Heart left ventricle (tissue), 13 donors: Measurements from ENCODE around the gene UBE2QL1.

Source experiments
- CTCF ChIP-seq, 12 donors: fragments of 200-600 bp; sonication (generic) in 4 of 12; IDR thresholded peaks; one replicate each; pipeline versions ENCODE4 v1.5.0 to v1.8.0; 2018 to 2022; ENCODE audit warnings: antibody characterized with exemption in 12 of 12, mild to moderate bottlenecking in 5 of 12
- POLR2A ChIP-seq, 2 donors: fragments of 450-650 bp; IDR thresholded peaks; one replicate each; pipeline ENCODE4 v1.6.1; 2017; ENCODE audit warnings: antibody characterized with exemption in 2 of 2, mild to moderate bottlenecking in 2 of 2, moderate library complexity in 2 of 2
- donor health status: ischemic (EF 13 %, LVEDD 7.1; RV severe dilation, severe dysfunction).
- donor health status: DM: no; HTN: yes; CAD: no.
- donor health status: DM: no; HTN: no; CAD: no.
- donor health status: ischemic (EF 25% LVEDD 6.9; RV normal size, moderate dysfunction).
- donor health status: ischemic (EF 25% LVEDD 5.7; RV mildly dilated, moderate dysfunction).
- donor health status: ischemic (EF 35%, LVEDD 5.7; RV mildly dilated, moderate dysfunction).
- donor health status: nonischemic (EF 11% LVEDD 7.7; RV severe dilation, severe dysfunction).
- donor health status: DM: yes; HTN: yes; CAD: no.
- donor health status: PGD.
- donor health status: ischemic (EF 29% LVEDD 5.4; RV normal size, mild dysfunction).
- donor health status: nonischemic (EF 23%, LVEDD 6.1; RV moderate dilation, normal function).

- TF ChIP-seq CTCF (IDR thresholded peaks at IDR 0.05) (no peak), POLR2A (IDR thresholded peaks at IDR 0.05) (no peak)
Measured at GRCh38 chr5:6505783-6506557, 57.3 kb downstream of the UBE2QL1 start.
